ENCODE measurements around the gene ZNF556.

ZNF556 gene

GRCh38 chr19:2912306-2912705 lies 45.2 kb downstream of the ZNF556 start:
- DNase-seq: no peak

DNA sequence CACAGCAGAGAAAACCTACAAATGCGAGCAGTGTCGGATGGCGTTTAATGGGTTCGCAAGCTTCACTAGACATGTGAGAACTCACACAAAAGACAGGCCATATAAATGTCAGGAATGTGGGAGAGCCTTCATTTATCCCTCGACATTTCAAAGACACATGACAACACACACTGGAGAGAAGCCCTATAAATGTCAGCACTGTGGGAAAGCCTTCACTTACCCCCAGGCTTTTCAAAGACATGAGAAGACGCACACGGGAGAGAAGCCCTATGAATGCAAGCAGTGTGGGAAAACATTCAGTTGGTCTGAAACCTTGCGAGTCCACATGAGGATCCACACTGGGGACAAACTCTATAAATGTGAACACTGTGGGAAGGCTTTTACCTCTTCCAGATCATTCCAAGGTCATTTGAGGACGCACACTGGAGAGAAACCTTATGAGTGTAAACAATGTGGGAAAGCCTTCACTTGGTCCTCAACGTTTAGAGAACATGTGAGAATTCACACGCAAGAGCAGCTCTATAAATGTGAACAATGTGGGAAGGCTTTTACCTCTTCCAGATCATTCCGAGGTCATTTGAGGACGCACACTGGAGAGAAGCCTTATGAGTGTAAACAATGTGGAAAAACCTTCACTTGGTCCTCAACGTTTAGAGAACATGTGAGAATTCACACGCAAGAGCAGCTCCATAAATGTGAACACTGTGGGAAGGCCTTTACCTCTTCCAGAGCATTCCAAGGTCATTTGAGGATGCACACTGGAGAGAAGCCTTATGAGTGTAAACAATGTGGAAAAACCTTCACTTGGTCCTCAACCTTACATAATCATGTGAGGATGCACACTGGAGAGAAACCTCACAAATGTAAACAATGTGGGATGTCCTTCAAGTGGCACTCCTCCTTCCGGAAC lies 50.4 kb downstream of the ZNF556 start:
- DNase-seq: no peak

- no peak for DNase-seq
Measured at GRCh38 chr19:2922987-2923386, 55.9 kb downstream of the ZNF556 start.

GRCh38 chr19:2923510-2923909 lies 56.4 kb downstream of the ZNF556 start:
- DNase-seq: no peak

DNA sequence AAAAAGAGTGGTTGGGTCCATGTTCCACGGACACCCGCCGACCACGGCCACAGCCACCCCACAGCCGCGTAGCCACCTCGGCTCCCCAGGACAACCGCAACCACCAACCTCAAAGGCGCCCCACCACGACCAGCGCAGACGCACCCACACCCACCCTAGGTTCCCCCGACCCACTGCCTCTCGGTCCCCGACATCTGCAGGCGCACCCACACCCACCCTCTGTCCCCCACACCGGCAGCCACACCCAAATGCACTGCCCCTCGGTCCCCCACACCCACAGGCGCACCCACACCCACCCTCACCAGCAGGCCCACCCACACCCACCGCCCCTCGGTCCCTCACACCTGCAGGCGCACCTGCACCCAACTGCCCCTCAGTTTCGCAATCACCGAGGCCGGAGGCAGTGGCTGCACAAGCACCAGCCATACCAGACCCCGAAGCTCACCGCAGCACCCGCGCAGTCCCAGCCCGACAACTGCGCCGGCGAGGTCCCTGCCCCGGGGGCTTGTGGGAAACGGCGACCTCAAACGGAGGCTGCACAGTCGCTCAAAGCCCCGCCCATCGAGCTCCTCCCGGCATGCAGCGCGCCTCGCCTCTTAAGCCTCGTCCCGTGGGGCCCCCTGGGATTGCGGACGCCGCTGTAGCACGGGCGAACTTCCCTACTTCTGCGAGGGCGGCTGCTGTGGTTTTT lies 59.4 kb downstream of the ZNF556 start:
- DNase-seq: no peak

DNA sequence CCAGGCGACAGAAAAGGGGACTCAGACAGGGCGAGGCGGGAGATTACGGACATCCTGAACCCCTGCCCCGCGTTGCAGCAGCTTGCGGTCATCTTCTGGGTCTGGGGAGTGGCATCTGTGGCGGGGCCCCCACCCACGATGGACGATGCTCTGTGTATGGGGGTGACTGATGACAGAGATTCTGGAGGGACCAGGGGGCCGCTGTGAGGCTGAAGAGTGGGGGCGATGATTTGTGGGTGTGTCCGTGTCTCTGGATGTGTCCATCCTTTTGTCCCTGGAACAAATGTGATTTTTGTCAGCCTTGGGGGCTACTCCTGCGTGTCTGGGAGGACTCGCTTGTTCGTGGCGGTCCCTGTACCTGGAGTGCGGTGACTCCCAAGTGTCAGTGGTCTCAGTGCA lies 59.9 kb downstream of the ZNF556 start:
- DNase-seq: no peak
